ENCODE results near the gene BTC.

BTC gene

GRCh38 chr4:74777531-74777930 is 16.8 kb downstream of the BTC start:
- H3K4me3 ChIP-seq (ENCODE audit: low read length): no peak overlapping the region
- TF ChIP-seq ZNF274 (IDR thresholded peaks at IDR 0.05; ENCODE audit: low read depth, low read length): no peak

- no peak overlapping the region for H3K4me3 ChIP-seq (ENCODE audit: low read length)
- no peak for TF ChIP-seq ZNF274 (IDR thresholded peaks at IDR 0.05; ENCODE audit: low read depth, low read length)
These were observed 21.5 kb downstream of the BTC start for GRCh38 chr4:74772783-74773182.

- TF ChIP-seq ZNF274 (IDR thresholded peaks at IDR 0.05; ENCODE audit: low read depth, low read length): no peak
These were observed 22.2 kb downstream of the BTC start for GRCh38 chr4:74772106-74772505.

GRCh38 chr4:74770226-74770910 is 24.0 kb downstream of the BTC start:
- no peak for TF ChIP-seq ZNF274 (IDR thresholded peaks at IDR 0.05; ENCODE audit: low read depth, low read length)
- H3K4me3 ChIP-seq (ENCODE audit: low read length): no peak overlapping the region

More at GRCh38 chr4:74772106-74772505, 22.2 kb downstream of the BTC start:
- no peak overlapping the region for H3K4me3 ChIP-seq (ENCODE audit: low read length)

GRCh38 chr4:74768857-74769525 is 25.3 kb downstream of the BTC start:
- TF ChIP-seq ZNF274 (IDR thresholded peaks at IDR 0.05; ENCODE audit: low read depth, low read length): no peak
- no peak overlapping the region for H3K4me3 ChIP-seq (ENCODE audit: low read length)

GRCh38 chr4:74764119-74764518 is 30.2 kb downstream of the BTC start:
- no peak for TF ChIP-seq ZNF274 (IDR thresholded peaks at IDR 0.05; ENCODE audit: low read depth, low read length)

DNA sequence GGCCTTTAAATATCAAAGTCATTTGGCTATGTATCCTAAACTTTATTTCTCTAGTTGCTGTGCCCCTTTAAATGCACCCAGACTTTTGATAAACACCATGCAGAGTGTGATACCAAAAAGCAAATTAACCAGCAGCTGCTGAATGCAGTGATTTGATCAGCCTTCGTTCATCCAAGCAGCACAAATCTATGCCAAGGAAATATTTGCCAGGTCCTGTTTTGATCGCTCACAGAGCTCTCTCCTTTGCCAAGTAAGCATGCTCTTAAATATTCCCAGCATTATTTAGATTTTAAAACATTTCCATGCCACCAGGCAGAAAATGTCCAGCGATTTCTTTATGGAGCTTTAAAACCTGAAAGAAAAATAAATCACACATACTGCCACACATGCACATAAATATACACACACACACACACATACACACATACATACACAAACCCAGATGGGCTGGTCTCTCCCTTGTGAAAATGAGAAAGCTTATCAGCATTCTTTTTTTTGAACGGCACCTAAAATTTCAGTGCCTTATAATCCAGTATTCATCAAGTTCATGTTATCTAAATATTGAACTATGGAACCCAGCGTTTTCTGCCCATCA is 35.7 kb downstream of the BTC start:
- no peak overlapping the region for H3K4me3 ChIP-seq (ENCODE audit: low read length)
- no peak for TF ChIP-seq ZNF274 (IDR thresholded peaks at IDR 0.05; ENCODE audit: low read depth, low read length)

More at GRCh38 chr4:74764119-74764518, 30.2 kb downstream of the BTC start:
- H3K4me3 ChIP-seq (ENCODE audit: low read length): no peak overlapping the region

GRCh38 chr4:74757136-74757535 is 37.2 kb downstream of the BTC start:
- no peak overlapping the region for H3K4me3 ChIP-seq (ENCODE audit: low read length)
- TF ChIP-seq ZNF274 (IDR thresholded peaks at IDR 0.05; ENCODE audit: low read depth, low read length): no peak

GRCh38 chr4:74755486-74755885 is 38.8 kb downstream of the BTC start:
- no peak for TF ChIP-seq ZNF274 (IDR thresholded peaks at IDR 0.05; ENCODE audit: low read depth, low read length)

DNA sequence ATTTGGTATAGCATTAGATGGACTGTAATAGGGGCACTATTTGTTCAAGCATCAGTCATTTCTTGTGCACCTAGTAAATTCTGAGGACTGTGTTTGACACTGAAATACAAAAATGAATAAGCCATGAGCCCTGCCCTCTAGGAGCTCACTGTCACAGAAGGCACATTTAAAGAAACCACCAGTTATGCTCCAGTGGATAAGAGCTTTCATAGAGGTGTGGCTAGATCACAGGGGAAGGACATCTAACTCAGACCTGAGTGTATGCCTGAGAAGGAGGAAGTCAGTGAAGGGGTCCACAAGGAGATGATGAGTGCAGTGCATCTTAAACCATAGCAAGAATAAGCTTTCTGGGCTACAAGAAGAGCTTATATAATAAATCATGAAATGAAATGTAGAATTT is 40.1 kb downstream of the BTC start:
- no peak overlapping the region for H3K4me3 ChIP-seq (ENCODE audit: low read length)
- no peak for TF ChIP-seq ZNF274 (IDR thresholded peaks at IDR 0.05; ENCODE audit: low read depth, low read length)

More at GRCh38 chr4:74755486-74755885, 38.8 kb downstream of the BTC start:
- no peak overlapping the region for H3K4me3 ChIP-seq (ENCODE audit: low read length)

DNA sequence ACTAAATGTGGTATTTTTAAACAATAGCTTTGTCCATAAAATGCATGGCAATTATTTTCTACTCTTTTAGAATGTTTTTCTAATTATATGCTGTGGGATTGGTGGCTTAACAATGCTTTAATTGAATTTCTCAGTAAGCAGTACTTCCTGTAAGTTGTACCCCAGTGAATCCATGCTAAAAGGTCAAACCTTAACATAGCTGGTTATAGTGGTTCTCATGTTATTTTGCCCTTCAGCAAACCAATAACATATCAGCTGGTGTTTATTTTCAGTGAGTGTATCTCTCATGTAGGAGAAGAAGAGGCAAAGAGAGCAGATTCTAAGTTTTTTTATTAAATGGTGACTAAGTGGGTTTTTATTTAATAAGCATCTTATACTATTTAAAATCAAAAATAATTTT is 41.5 kb downstream of the BTC start:
- no peak overlapping the region for H3K4me3 ChIP-seq (ENCODE audit: low read length)
- no peak for TF ChIP-seq ZNF274 (IDR thresholded peaks at IDR 0.05; ENCODE audit: low read depth, low read length)

DNA sequence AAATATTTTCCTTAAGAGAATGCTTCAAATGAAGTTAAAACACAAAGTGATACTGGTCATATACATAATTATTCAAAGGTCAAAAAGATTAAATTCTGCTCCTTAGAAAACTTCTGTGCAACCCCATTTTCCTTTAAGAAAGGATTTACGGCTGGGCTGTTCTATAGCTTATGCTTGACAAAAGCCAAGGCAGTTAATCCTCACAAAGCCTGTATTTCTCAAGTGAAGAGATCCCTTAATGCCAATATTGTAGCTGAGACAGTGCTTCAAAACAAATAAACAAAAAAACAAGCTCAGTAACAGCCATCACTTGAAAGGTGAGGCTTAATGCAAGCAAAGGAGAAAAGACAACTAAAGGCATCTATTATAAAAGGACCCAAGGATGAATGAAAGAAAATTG is 42.5 kb downstream of the BTC start:
- no peak overlapping the region for H3K4me3 ChIP-seq (ENCODE audit: low read length)
- TF ChIP-seq ZNF274 (IDR thresholded peaks at IDR 0.05; ENCODE audit: low read depth, low read length): no peak

DNA sequence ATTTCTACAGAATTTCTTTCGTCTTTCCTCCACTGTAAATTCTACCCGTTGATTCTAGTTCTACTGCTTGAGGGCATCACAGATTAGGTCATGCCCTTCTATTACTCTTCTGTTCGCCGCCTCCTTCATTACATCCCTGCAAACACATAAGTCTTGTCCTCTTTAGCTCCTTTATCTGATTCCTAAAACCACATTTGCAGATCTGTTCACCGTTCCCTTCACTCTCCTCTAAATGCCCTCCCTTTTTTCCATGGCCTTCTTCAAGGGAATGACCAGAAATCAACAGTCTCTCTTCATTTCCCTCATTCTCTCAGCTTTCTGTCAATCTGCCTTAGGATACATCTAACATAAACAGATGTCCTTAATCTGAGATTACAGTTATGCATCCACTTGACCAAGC is 43.1 kb downstream of the BTC start:
- no peak overlapping the region for H3K4me3 ChIP-seq (ENCODE audit: low read length)
- TF ChIP-seq ZNF274 (IDR thresholded peaks at IDR 0.05; ENCODE audit: low read depth, low read length): no peak

DNA sequence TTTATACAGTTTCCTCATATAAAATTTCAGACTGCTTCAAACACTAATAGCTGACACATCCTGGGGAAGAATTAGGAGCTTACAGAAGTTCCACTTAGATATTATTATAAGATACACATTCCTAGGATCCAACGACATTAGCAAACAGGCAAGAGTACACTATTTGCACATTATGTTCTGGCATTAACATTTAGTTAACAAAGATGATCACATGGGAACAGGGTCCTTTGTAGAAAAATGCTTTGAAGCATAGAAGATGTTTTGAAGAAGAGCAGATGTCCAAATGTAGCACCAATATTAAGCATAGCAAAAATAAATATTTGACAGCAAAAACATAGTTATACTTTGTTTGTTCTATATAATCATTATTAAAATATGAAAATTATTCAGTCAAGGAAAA is 52.1 kb downstream of the BTC start:
- no peak for TF ChIP-seq ZNF274 (IDR thresholded peaks at IDR 0.05; ENCODE audit: low read depth, low read length)
- H3K4me3 ChIP-seq (ENCODE audit: low read length): no peak overlapping the region
